Measurements from ENCODE around the gene PDE4D. TPM values are rescaled to one million over a fixed set of nuclear protein-coding genes. Genes with fewer than 3 reads are reported as not detected.

Gene PDE4D
- total and polyA plus RNA-seq, 2 donors (not counting 3 experiments of a cell fraction or from before 2014, with no cell fraction given): 34.5 to 51.2 TPM

- Histone ChIP-seq H3K9me1 (replicated peaks; ENCODE audit: control insufficient read depth, extremely low read depth, insufficient read depth, low read length) (no peaks in the 10 kb centered on the region), H3K4me2 (ENCODE audit: insufficient read depth, low read length) (no peak overlapping the region), H3K9me3 (replicated peaks; ENCODE audit: control insufficient read depth, insufficient read depth, low read length) (no peaks in the 10 kb centered on the region), H3K4me1 (ENCODE audit: control insufficient read depth, extremely low read depth, insufficient read depth, low read length) (no peaks in the 10 kb centered on the region), H3K79me2 (ENCODE audit: control insufficient read depth, insufficient read depth, low read length) (no peaks in the 10 kb centered on the region), H3K27ac (ENCODE audit: insufficient read depth, low read depth, low read length) (no peak overlapping the region), H3K27me3 (ENCODE audit: control insufficient read depth in 2 of 2, insufficient read depth in 2 of 2, low read length in 2 of 2) (no peaks in the 10 kb centered on the region), H3K9ac (replicated peaks; ENCODE audit: extremely low read depth, insufficient read depth, low read length) (no peak overlapping the region), H2AFZ (ENCODE audit: low read depth, low read length) (no peak overlapping the region), H3K36me3 (ENCODE audit: control insufficient read depth in 2 of 2, extremely low read depth in 1 of 2, insufficient read depth in 2 of 2, low read length in 2 of 2) (no peaks in the 10 kb centered on the region), H3K4me3 (replicated peaks in 1 of 3; ENCODE audit: insufficient read depth in 1 of 3, low read depth in 1 of 3, low read length in 3 of 3) (no peak overlapping the region), H4K20me1 (replicated peaks; ENCODE audit: control insufficient read depth, extremely low read depth, insufficient read depth, low read length) (no peaks in the 10 kb centered on the region)
- TF ChIP-seq MYC (IDR thresholded peaks at IDR 0.05; ENCODE audit: low read depth, low read length) (no peak), JUN (IDR thresholded peaks at IDR 0.05; ENCODE audit: borderline replicate concordance, insufficient read depth, insufficient read length, low read depth) (no peak), MAX (IDR thresholded peaks at IDR 0.05; ENCODE audit: insufficient read depth, insufficient read length) (no peak), EZH2 (IDR thresholded peaks at IDR 0.05; ENCODE audit: borderline replicate concordance, low read depth, low read length, severe bottlenecking) (no peak), POLR2A (IDR thresholded peaks at IDR 0.05; ENCODE audit: low read depth, low read length) (no peak), FOS (IDR thresholded peaks at IDR 0.05; ENCODE audit: borderline replicate concordance, insufficient read depth, low read length) (no peak), POLR2AphosphoS5 (IDR thresholded peaks at IDR 0.05; ENCODE audit: insufficient read depth, low read depth, low read length) (no peak), GATA2 (IDR thresholded peaks at IDR 0.05; ENCODE audit: insufficient read depth, insufficient read length, low read depth, low read length) (no peak), CTCF (IDR thresholded peaks at IDR 0.05; ENCODE audit: extremely low read depth in 1 of 2, insufficient read depth in 1 of 2, low read depth in 1 of 2, low read length in 2 of 2) (no peak)
- dilution Hi-C loops (cut with MboI; ENCODE audit: extremely low pct_ligation_motif_present, low sequenced_read_pairs) (no loop called here), intact Hi-C loops (cut with micrococcal nuclease) (no loop called here)
- DNase-seq (ENCODE audit: low read depth, low spot score): no peak
- no TSS peak for BruUV-seq (replicated peaks)
- POLR2A ChIA-PET: no interaction called here
- no peak for FAIRE-seq
- CTCF ChIA-PET: no interaction called here
Measured at GRCh38 chr5:59142138-59142537, 751.4 kb downstream of the PDE4D start.

All from endothelial cell of umbilical vein (primary cell).